GM12864 (cell line): Measurements from ENCODE around the gene ERC2.
"Not testable (repeated sequence)": the region's sequence is repeated elsewhere in the genome, so short reads cannot be mapped to it uniquely, and the experiment has no call there.

Experiments used
- DNase-seq: peaks from one replicate; pipeline ENCODE4 v3.0.0-alpha.2; 2011; ENCODE audit warnings: low read depth
- H3K4me3 ChIP-seq: 2 replicates; pipeline ENCODE4 v1.5.1; 2011; ENCODE audit warnings: mild to moderate bottlenecking, low read depth, low read length, control low read depth
- TF ChIP-seq, protein P1 (sequence below): IDR thresholded peaks from 2 replicates; pipeline ENCODE4 v1.5.1; 2011; ENCODE audit warnings: low read depth, mild to moderate bottlenecking, moderate library complexity, low read length, control low read depth, inconsistent platforms; ENCODE audit errors: missing control alignments

The ERC2 gene

DNA sequence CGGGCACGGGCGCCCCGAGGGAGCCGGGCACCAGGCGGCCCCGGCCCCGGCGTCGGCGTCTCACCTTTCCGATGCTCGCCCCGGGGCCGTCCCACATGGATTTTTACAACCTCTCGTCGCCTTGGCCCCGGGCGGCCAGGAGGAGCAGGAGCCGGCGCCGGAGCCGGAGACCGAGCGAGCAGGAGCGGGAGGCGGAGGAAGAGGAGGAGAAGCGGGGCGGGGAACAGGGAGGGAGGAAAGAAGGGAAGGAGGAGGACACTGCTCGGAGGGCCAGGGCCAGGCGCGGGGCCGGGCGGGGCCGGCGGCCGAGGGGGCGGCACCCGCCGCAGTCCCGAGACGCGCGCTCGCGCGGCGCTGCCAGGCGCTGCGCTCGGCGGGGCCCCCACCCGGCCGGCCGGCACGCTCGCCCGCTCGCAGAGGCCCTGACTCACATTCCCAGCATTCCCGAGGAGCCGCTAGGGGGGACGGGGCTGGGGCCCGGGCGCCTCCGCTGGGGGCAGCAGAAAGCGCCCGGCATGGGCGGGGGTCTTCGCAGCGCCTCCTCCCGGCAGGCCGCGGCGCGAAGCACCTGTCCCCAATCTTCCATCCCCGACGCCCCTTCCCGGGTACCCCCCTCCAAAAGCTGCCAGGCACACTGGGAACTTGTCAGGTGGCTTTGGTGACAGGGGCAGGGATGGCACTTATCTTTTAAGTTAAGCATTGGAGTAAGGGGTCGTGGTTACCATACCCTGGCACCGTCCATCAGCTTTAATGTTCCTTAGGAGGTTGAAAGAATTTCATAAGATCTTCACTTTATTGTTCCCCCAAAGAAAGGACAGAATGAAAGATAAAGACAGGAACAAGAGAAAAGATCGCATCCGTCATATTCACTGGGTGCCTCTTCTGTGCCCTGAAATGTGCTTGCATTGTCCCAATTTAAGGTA lies at the start of gene ERC2:
TSS of gene ERC2 (minus strand) at position 284 of the 923 bp plus-strand sequence.
- TF ChIP-seq, protein P1, sequence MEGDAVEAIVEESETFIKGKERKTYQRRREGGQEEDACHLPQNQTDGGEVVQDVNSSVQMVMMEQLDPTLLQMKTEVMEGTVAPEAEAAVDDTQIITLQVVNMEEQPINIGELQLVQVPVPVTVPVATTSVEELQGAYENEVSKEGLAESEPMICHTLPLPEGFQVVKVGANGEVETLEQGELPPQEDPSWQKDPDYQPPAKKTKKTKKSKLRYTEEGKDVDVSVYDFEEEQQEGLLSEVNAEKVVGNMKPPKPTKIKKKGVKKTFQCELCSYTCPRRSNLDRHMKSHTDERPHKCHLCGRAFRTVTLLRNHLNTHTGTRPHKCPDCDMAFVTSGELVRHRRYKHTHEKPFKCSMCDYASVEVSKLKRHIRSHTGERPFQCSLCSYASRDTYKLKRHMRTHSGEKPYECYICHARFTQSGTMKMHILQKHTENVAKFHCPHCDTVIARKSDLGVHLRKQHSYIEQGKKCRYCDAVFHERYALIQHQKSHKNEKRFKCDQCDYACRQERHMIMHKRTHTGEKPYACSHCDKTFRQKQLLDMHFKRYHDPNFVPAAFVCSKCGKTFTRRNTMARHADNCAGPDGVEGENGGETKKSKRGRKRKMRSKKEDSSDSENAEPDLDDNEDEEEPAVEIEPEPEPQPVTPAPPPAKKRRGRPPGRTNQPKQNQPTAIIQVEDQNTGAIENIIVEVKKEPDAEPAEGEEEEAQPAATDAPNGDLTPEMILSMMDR = no peak
- no peak for DNase-seq
- H3K4me3 ChIP-seq = no peak within 1 kb of the TSS; the same call in 1 of the 2 replicates

DNA sequence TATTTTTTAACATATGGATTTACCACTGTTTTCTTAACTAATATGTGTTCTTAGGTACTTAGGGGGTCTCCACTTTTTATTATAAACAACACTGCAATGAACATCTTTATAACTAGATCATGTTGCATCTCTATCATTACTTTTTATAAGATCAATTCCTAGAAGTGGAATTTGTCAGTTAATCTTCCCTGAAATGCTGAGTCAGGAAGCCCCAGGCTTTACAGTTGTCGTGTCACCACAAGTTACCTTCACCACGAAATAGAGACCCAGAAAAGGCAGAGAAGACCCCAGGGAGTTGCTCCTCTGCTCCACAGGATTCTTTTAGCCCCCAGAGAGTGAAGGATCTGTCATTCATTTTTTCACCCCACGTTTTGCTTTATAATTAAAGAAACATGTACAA lies 34.5 kb upstream of the ERC2 start:
- TF ChIP-seq, protein P1 = no peak
- no peak for DNase-seq
- H3K4me3 ChIP-seq = no peak overlapping the region

DNA sequence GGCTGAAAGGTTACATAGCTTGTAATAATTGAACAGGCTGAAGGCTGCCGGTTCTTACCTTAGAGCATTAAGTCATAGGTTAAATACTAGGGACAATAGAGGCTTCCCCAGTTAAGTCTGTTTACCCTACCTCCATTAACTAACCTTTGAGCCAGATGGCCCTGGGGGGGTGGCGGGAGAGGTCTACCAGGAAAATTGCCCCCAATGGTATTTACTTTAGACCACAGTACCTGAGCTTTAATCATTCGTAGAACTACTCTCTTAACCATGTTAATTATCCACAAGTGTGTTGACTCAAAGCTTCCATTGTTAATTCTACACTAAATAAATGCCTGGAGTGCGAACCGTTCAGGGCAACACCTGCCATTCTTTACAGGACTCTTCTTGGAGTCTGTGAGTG lies 28.1 kb upstream of the ERC2 start:
- H3K4me3 ChIP-seq, DNase-seq: not testable (repeated sequence)

DNA sequence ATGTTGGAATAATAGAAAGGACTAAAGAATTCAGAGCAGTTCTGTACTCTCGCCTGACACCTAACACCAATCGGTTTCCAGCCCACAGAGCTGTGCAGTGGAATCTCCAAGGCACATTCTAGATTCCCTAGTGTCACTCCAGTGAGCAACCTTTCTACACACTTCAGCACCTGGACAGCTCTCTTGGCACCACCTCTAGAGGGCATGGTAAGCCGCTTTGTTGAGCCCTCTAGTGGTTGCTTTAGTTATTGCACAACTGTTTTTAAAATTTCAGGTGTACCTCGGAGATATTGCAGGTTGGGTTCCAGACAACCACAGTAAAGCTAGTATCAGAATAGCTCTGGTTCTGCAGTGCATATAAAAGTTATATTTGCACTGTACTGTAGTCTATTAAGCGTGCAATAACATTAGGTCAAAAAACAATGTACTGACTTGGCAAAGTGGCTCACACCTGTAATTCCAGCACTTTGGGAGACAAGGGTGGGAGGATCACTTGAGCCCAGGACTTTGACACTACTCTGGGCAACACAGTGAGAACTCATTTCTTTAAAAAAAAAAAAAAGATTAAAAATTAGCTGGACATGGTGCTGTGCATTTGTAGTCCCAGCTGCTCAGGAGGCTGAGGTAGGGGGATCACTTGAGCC lies 26.5 kb upstream of the ERC2 start:
- peak; percentile 44 for DNase-seq
- no peak overlapping the region for H3K4me3 ChIP-seq
- TF ChIP-seq, protein P1 = peak; percentile 97

DNA sequence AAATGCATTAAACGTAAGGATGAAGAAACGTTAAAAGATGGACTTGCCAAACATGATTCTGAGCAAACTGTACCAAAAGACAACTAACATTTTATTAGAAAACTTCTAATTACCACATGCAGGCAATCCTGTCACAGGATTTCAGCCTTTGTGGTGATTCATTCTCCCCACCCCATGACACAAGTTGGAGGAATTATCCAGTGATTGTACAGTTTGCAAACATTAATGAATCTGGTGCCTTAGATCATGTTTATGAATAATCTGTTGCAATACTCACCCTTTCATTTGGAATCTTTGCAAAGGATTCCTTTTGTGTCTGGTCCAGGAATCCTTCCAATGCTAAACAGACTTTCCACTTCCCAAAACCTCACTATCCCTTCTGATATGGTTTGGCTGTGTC lies 23.3 kb upstream of the ERC2 start:
- no peak for DNase-seq
- TF ChIP-seq, protein P1 = no peak

DNA sequence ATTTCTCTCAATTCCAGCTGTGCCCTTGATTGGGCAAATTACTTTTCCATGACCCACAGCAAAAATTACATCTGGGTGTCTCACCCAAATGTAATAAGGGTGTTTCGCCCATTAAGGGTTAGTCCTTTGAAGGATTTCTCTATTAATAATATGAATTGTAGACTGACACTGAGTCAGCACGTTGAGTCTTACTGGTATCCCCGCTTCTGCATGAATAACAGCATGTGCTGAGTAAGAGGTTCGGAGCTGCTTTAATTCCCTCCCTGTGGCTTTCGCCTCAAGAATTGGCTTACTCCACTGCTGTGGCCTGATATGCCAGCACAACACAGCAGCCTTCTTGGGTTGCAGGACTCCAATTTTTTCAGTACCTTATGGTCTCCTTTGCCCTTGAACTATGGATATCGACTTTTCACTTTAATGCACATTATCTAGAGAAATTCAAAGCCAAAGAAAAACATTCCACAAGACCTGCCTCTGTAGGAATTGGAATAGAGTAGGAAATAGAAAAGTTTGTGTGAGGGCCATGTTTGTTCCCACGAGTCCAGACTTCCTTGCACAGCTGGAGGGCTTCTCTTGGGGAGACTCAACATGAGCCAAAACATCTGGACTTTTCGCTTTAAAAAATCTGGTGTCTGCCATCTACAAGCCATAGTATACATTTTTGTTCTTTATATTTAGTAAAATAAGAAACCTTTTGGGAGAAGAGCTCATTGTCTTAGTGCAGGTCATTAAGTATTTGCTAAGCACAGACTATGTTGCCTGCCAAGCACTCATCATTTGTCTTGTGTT lies 20.7 kb upstream of the ERC2 start:
- H3K4me3 ChIP-seq = no peak overlapping the region
- no peak for DNase-seq
- TF ChIP-seq, protein P1 = no peak

More for the DNA sequence above, 23.3 kb upstream of the ERC2 start:
- H3K4me3 ChIP-seq = no peak overlapping the region

DNA sequence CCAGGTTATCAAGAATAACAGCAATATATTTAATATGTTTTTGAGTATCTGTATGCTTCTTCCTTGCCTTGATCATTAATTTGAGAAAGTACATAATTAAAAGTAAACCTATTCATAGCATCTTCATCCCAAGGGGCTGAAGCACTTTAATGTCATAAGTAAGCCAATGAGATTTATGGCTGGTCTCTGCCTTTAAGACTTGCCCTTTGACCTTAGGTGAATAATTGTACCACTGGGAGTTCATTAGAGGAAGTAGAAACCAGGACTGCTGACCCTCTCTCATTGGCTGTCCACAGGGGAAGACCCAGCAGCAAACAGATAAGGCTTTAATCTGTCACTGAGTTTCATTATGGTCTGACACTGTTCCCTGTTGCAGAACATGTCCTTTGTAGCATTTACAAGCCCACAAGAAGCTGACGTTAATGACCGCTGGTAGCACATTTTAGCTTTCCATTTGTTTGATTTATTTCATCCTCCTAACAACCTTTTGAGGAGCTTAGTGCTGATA lies 16.3 kb upstream of the ERC2 start:
- no peak overlapping the region for H3K4me3 ChIP-seq
- TF ChIP-seq, protein P1 = no peak
- no peak for DNase-seq
